Fibroblast of lung (primary cell): Measurements from ENCODE around the gene LY6G6F.

Experiments
- CTCF ChIP-seq, 2 donors: IDR thresholded peaks in 1 of 2; conservative IDR thresholded peaks in 1 of 2; 1 replicate in 1 of 2; 2 replicates in 1 of 2; pipeline ENCODE4 v1.5.1; 2011 to 2012; ENCODE audit warnings: low read length in 2 of 2, control low read depth in 1 of 2, inconsistent platforms in 1 of 2, low read depth in 1 of 2, mild to moderate bottlenecking in 1 of 2
- EZH2 ChIP-seq: IDR thresholded peaks from 2 replicates; pipeline ENCODE4 v1.5.1; 2012; ENCODE audit warnings: low read length, control low read depth, mild to moderate bottlenecking; ENCODE audit errors: missing control alignments

GRCh38 chr6:31706599-31706998 lies at the start of gene LY6G6F:
- TF ChIP-seq CTCF (conservative IDR thresholded peaks at IDR 0.05 in 1 of 2, IDR thresholded peaks at IDR 0.05 in 1 of 2; ENCODE audit: low read depth in 1 of 2, low read length in 2 of 2): no peak
- no peak for TF ChIP-seq EZH2
